Measurements from ENCODE around the gene TCF15.

DNA sequence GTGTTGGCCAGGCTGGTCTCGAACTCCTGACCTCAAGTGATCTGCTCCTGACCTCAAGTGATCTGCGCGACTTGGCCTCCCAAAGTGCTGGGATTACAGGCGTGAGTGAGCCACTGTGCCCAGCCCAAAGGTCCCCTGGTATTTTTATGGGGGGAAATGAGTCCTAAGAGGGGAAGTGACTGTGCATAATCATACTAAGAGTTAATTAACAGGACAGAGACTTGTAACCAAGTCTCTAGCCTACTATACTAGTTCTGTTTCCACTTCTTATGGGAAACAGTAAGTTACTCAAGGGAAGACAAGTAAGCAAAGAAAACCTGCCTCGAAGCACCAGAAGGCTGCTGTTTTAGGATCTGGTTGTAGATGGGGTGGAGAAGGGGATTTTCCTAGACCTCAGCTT lies 27.9 kb downstream of the TCF15 start:
- TF ChIP-seq SREBF2 (IDR thresholded peaks at IDR 0.05), result no peak
- no peak for TF ChIP-seq MYC (IDR thresholded peaks at IDR 0.05; ENCODE audit: borderline replicate concordance, low read length)
- no peak for TF ChIP-seq RFX5 (IDR thresholded peaks at IDR 0.05)
